Measurements from ENCODE around the gene TPSB2.

The TPSB2 gene

GRCh38 chr16:1220098-1220728 is 9.8 kb downstream of the TPSB2 start:
- DNase-seq (ENCODE audit: low read depth, low spot score) = no peak

- DNase-seq (ENCODE audit: low read depth, low spot score) = no peak
Measured at GRCh38 chr16:1218930-1219611, 10.9 kb downstream of the TPSB2 start.

GRCh38 chr16:1218061-1218929 is 11.7 kb downstream of the TPSB2 start:
- DNase-seq (ENCODE audit: low read depth, low spot score) = no peak

GRCh38 chr16:1217526-1217925 is 12.5 kb downstream of the TPSB2 start:
- DNase-seq (ENCODE audit: low read depth, low spot score) = no peak

GRCh38 chr16:1216681-1217400 is 13.1 kb downstream of the TPSB2 start:
- DNase-seq (ENCODE audit: low read depth, low spot score) = no peak

GRCh38 chr16:1216296-1216619 is 13.7 kb downstream of the TPSB2 start:
- no peak for DNase-seq (ENCODE audit: low read depth, low spot score)

- no peak for DNase-seq (ENCODE audit: low read depth, low spot score)
Measured at GRCh38 chr16:1215574-1216295, 14.2 kb downstream of the TPSB2 start.

- DNase-seq (ENCODE audit: low read depth, low spot score) = no peak
Measured at GRCh38 chr16:1214719-1215118, 15.3 kb downstream of the TPSB2 start.

GRCh38 chr16:1213796-1214372 is 16.1 kb downstream of the TPSB2 start:
- no peak for DNase-seq (ENCODE audit: low read depth, low spot score)

- DNase-seq (ENCODE audit: low read depth, low spot score) = no peak
Measured at GRCh38 chr16:1213231-1213630, 16.8 kb downstream of the TPSB2 start.

- no peak for DNase-seq (ENCODE audit: low read depth, low spot score)
Measured at GRCh38 chr16:1212616-1213194, 17.3 kb downstream of the TPSB2 start.

GRCh38 chr16:1211451-1212268 is 18.3 kb downstream of the TPSB2 start:
- DNase-seq (ENCODE audit: low read depth, low spot score) = no peak

- no peak for DNase-seq (ENCODE audit: low read depth, low spot score)
Measured at GRCh38 chr16:1210461-1210860, 19.5 kb downstream of the TPSB2 start.

GRCh38 chr16:1209081-1209480 is 20.9 kb downstream of the TPSB2 start:
- DNase-seq (ENCODE audit: low read depth, low spot score) = no peak

GRCh38 chr16:1208239-1208830 is 21.6 kb downstream of the TPSB2 start:
- no peak for DNase-seq (ENCODE audit: low read depth, low spot score)

GRCh38 chr16:1206786-1207185 is 23.2 kb downstream of the TPSB2 start:
- no peak for DNase-seq (ENCODE audit: low read depth, low spot score)

GRCh38 chr16:1206326-1206725 is 23.7 kb downstream of the TPSB2 start:
- DNase-seq (ENCODE audit: low read depth, low spot score) = no peak

GRCh38 chr16:1204933-1205332 is 25.1 kb downstream of the TPSB2 start:
- no peak for DNase-seq (ENCODE audit: low read depth, low spot score)

GRCh38 chr16:1202274-1202673 is 27.7 kb downstream of the TPSB2 start:
- no peak for DNase-seq (ENCODE audit: low read depth, low spot score)

Data from brain pericyte (primary cell).